ENCODE data around the gene POU4F1.

Gene POU4F1

GRCh38 chr13:78607409-78608251 is 4.3 kb upstream of the POU4F1 start:
- Histone ChIP-seq H3K4me3 (ENCODE audit: low read depth in 1 of 5, low read length in 5 of 5) (peak overlapping the region in 4 of 5 donors; percentile 22 to 69 (median 52)), H3K36me3 (ENCODE audit: control insufficient read depth in 5 of 5, insufficient read depth in 5 of 5, low read length in 5 of 5) (no peaks in the 10 kb centered on the region), H3K27ac (ENCODE audit: low read depth, low read length) (no peak overlapping the region), H3K9me3 (ENCODE audit: control insufficient read depth in 5 of 5, low read length in 5 of 5) (no peaks in the 10 kb centered on the region), H3K9ac (ENCODE audit: low read length in 5 of 5) (no peak overlapping the region), H3K27me3 (ENCODE audit: control insufficient read depth in 5 of 5, insufficient read depth in 4 of 5, low read length in 5 of 5) (peaks cover 61 to 71% (median 68%) of the 10 kb centered on the region in 5 donors), H3K4me1 (ENCODE audit: control insufficient read depth in 5 of 5, insufficient read depth in 5 of 5, low read length in 5 of 5) (peaks cover 4 to 65% (median 54%) of the 10 kb centered on the region in 5 donors)

- peaks cover 66 to 76% (median 73%) of the 10 kb centered on the region in 5 donors for H3K27me3 ChIP-seq (ENCODE audit: control insufficient read depth in 5 of 5, insufficient read depth in 4 of 5, low read length in 5 of 5)
- peaks cover 4 to 70% (median 58%) of the 10 kb centered on the region in 5 donors for H3K4me1 ChIP-seq (ENCODE audit: control insufficient read depth in 5 of 5, insufficient read depth in 5 of 5, low read length in 5 of 5)
- no peak overlapping the region for H3K9ac ChIP-seq (ENCODE audit: low read length in 5 of 5)
- no peaks in the 10 kb centered on the region for H3K9me3 ChIP-seq (ENCODE audit: control insufficient read depth in 5 of 5, low read length in 5 of 5)
- H3K27ac ChIP-seq (ENCODE audit: low read depth, low read length): no peak overlapping the region
- no peaks in the 10 kb centered on the region for H3K36me3 ChIP-seq (ENCODE audit: control insufficient read depth in 5 of 5, insufficient read depth in 5 of 5, low read length in 5 of 5)
- H3K4me3 ChIP-seq (ENCODE audit: low read depth in 1 of 5, low read length in 5 of 5): peak overlapping the region in 1 of 5 donors; percentile 21
Observed at GRCh38 chr13:78606471-78607408, 3.4 kb upstream of the POU4F1 start.

- no peak overlapping the region for H3K27ac ChIP-seq (ENCODE audit: low read depth, low read length)
- peaks cover 77 to 89% (median 85%) of the 10 kb centered on the region in 5 donors for H3K27me3 ChIP-seq (ENCODE audit: control insufficient read depth in 5 of 5, insufficient read depth in 4 of 5, low read length in 5 of 5)
- no peak overlapping the region for H3K9ac ChIP-seq (ENCODE audit: low read length in 5 of 5)
- H3K36me3 ChIP-seq (ENCODE audit: control insufficient read depth in 5 of 5, insufficient read depth in 5 of 5, low read length in 5 of 5): no peaks in the 10 kb centered on the region
- no peak overlapping the region for H3K4me3 ChIP-seq (ENCODE audit: low read depth in 1 of 5, low read length in 5 of 5)
- peaks cover 5 to 63% (median 57%) of the 10 kb centered on the region in 5 donors for H3K4me1 ChIP-seq (ENCODE audit: control insufficient read depth in 5 of 5, insufficient read depth in 5 of 5, low read length in 5 of 5)
- no peaks in the 10 kb centered on the region for H3K9me3 ChIP-seq (ENCODE audit: control insufficient read depth in 5 of 5, low read length in 5 of 5)
Observed at GRCh38 chr13:78604782-78605611, 1.6 kb upstream of the POU4F1 start.

- Histone ChIP-seq H3K9me3 (ENCODE audit: control insufficient read depth in 5 of 5, low read length in 5 of 5) (no peaks in the 10 kb centered on the region), H3K4me1 (ENCODE audit: control insufficient read depth in 5 of 5, insufficient read depth in 5 of 5, low read length in 5 of 5) (peaks cover 3 to 40% (median 36%) of the 10 kb centered on the region in 5 donors), H3K4me3 (ENCODE audit: low read depth in 1 of 5, low read length in 5 of 5) (peak overlapping the region; percentile 23 to 61 (median 54)), H3K27ac (ENCODE audit: low read depth, low read length) (no peak overlapping the region), H3K36me3 (ENCODE audit: control insufficient read depth in 5 of 5, insufficient read depth in 5 of 5, low read length in 5 of 5) (no peaks in the 10 kb centered on the region), H3K9ac (ENCODE audit: low read length in 5 of 5) (no peak overlapping the region), H3K27me3 (ENCODE audit: control insufficient read depth in 5 of 5, insufficient read depth in 4 of 5, low read length in 5 of 5) (peaks cover 71 to 91% (median 82%) of the 10 kb centered on the region in 5 donors)
Observed at GRCh38 chr13:78602561-78603239, 652 bp downstream of the POU4F1 start.

- Histone ChIP-seq H3K4me1 (ENCODE audit: control insufficient read depth in 5 of 5, insufficient read depth in 5 of 5, low read length in 5 of 5) (peaks cover 3 to 33% (median 30%) of the 10 kb centered on the region in 5 donors), H3K4me3 (ENCODE audit: low read depth in 1 of 5, low read length in 5 of 5) (peak overlapping the region in 4 of 5 donors; percentile 17 to 62 (median 56)), H3K9ac (ENCODE audit: low read length in 5 of 5) (no peak overlapping the region), H3K27ac (ENCODE audit: low read depth, low read length) (no peak overlapping the region), H3K36me3 (ENCODE audit: control insufficient read depth in 5 of 5, insufficient read depth in 5 of 5, low read length in 5 of 5) (no peaks in the 10 kb centered on the region), H3K9me3 (ENCODE audit: control insufficient read depth in 5 of 5, low read length in 5 of 5) (peaks cover 0 to 4% (median 0%) of the 10 kb centered on the region in 5 donors), H3K27me3 (ENCODE audit: control insufficient read depth in 5 of 5, insufficient read depth in 4 of 5, low read length in 5 of 5) (peaks cover 71 to 91% (median 83%) of the 10 kb centered on the region in 5 donors)
Observed at GRCh38 chr13:78601874-78602560, 1.3 kb downstream of the POU4F1 start.

- Histone ChIP-seq H3K27ac (ENCODE audit: low read depth, low read length) (no peak overlapping the region), H3K4me1 (ENCODE audit: control insufficient read depth in 5 of 5, insufficient read depth in 5 of 5, low read length in 5 of 5) (peaks cover 3 to 33% (median 32%) of the 10 kb centered on the region in 5 donors), H3K27me3 (ENCODE audit: control insufficient read depth in 5 of 5, insufficient read depth in 4 of 5, low read length in 5 of 5) (peaks cover 71 to 91% (median 83%) of the 10 kb centered on the region in 5 donors), H3K9me3 (ENCODE audit: control insufficient read depth in 5 of 5, low read length in 5 of 5) (peaks cover 0 to 5% (median 0%) of the 10 kb centered on the region in 5 donors), H3K36me3 (ENCODE audit: control insufficient read depth in 5 of 5, insufficient read depth in 5 of 5, low read length in 5 of 5) (no peaks in the 10 kb centered on the region), H3K9ac (ENCODE audit: low read length in 5 of 5) (no peak overlapping the region), H3K4me3 (ENCODE audit: low read depth in 1 of 5, low read length in 5 of 5) (peak overlapping the region in 4 of 5 donors; percentile 17 to 62 (median 42))
Observed at GRCh38 chr13:78601124-78601873, 2.1 kb downstream of the POU4F1 start.

- H3K9ac ChIP-seq (ENCODE audit: low read length in 5 of 5): no peak overlapping the region
- peaks cover 3 to 42% (median 38%) of the 10 kb centered on the region in 5 donors for H3K4me1 ChIP-seq (ENCODE audit: control insufficient read depth in 5 of 5, insufficient read depth in 5 of 5, low read length in 5 of 5)
- no peak overlapping the region for H3K4me3 ChIP-seq (ENCODE audit: low read depth in 1 of 5, low read length in 5 of 5)
- no peaks in the 10 kb centered on the region for H3K36me3 ChIP-seq (ENCODE audit: control insufficient read depth in 5 of 5, insufficient read depth in 5 of 5, low read length in 5 of 5)
- H3K9me3 ChIP-seq (ENCODE audit: control insufficient read depth in 5 of 5, low read length in 5 of 5): peaks cover 0 to 5% (median 0%) of the 10 kb centered on the region in 5 donors
- H3K27ac ChIP-seq (ENCODE audit: low read depth, low read length): no peak overlapping the region
- H3K27me3 ChIP-seq (ENCODE audit: control insufficient read depth in 5 of 5, insufficient read depth in 4 of 5, low read length in 5 of 5): peaks cover 72 to 91% (median 83%) of the 10 kb centered on the region in 5 donors
Observed at GRCh38 chr13:78600280-78600883, 3.0 kb downstream of the POU4F1 start.
